HepG2 (cell line): ENCODE measurements around the gene DBNDD1. TPM values are rescaled to one million over a fixed set of nuclear protein-coding genes. Genes with fewer than 3 reads are reported as not detected.
A peak's percentile ranks its signal among the peaks of the same experiment; 100 is the strongest.

Experiments
- AGO2 ChIP-seq: fragments of 200-400 bp; formaldehyde crosslinking; optimal IDR thresholded peaks from 2 replicates; pipeline ENCODE3; 2017; ENCODE audit warnings: mild to moderate bottlenecking, low read depth, low read length, moderate library complexity
- ASH2L ChIP-seq: fragments of 300-600, 200-600 bp; sonication (generic); IDR thresholded peaks from 2 replicates; pipeline ENCODE4 v1.7.0; 2017; ENCODE audit warnings: low read depth, mild to moderate bottlenecking, moderate library complexity, mixed read lengths, low read length; ENCODE audit not compliant: insufficient read length
- ATF3 ChIP-seq: sonication (generic); formaldehyde crosslinking; IDR thresholded peaks from 2 replicates; pipeline ENCODE4 v1.4.0; 2020; ENCODE audit warnings: missing genetic modification reagents
- CREM ChIP-seq, 2 experiments: sonication (generic) in 1 of 2; formaldehyde crosslinking in 1 of 2; IDR thresholded peaks; 2 replicates each; pipeline versions ENCODE4 v1.4.0 to v1.6.1; 2016 to 2020; ENCODE audit warnings: antibody characterized with exemption in 1 of 2, mild to moderate bottlenecking in 1 of 2, missing genetic modification reagents in 1 of 2
- ESRRA ChIP-seq: sonication (generic); formaldehyde crosslinking; IDR thresholded peaks from 2 replicates; pipeline ENCODE4 v1.5.1; 2020; ENCODE audit warnings: mild to moderate bottlenecking, low read depth, missing genetic modification reagents
- HES4 ChIP-seq: sonication (generic); formaldehyde crosslinking; IDR thresholded peaks from 2 replicates; pipeline ENCODE4 v1.9.0; 2021; ENCODE audit warnings: mild to moderate bottlenecking, missing genetic modification reagents, borderline replicate concordance
- KDM1A ChIP-seq: IDR thresholded peaks from 2 replicates; pipeline ENCODE4 v1.6.1; 2016; ENCODE audit warnings: missing compliant biosample characterization
- KDM5A ChIP-seq: fragments of 200-600 bp; sonication (generic); IDR thresholded peaks from 2 replicates; pipeline ENCODE4 v1.7.0; 2018; ENCODE audit warnings: antibody characterized with exemption, mild to moderate bottlenecking, low read length, borderline replicate concordance
- KMT2B ChIP-seq: IDR thresholded peaks from 2 replicates; pipeline ENCODE4 v1.6.1; 2016; ENCODE audit warnings: missing genetic modification reagents, missing compliant biosample characterization
- MTF1 ChIP-seq: sonication (generic); formaldehyde crosslinking; IDR thresholded peaks from 2 replicates; pipeline ENCODE4 v1.5.0; 2020; ENCODE audit warnings: missing genetic modification reagents
- NFYB ChIP-seq: sonication (generic); formaldehyde crosslinking; IDR thresholded peaks from 2 replicates; pipeline ENCODE4 v1.4.0; 2020; ENCODE audit warnings: missing genetic modification reagents
- RERE ChIP-seq: IDR thresholded peaks from 2 replicates; pipeline ENCODE4 v1.6.1; 2016; ENCODE audit warnings: low read depth, missing genetic modification reagents, missing compliant biosample characterization
- SETDB1 ChIP-seq: sonication (generic); formaldehyde crosslinking; IDR thresholded peaks from 2 replicates; pipeline ENCODE4 v1.5.1; 2020; ENCODE audit warnings: missing genetic modification reagents, mild to moderate bottlenecking, borderline replicate concordance
- SP1 ChIP-seq, 2 experiments: fragments of 450-650 bp in 1 of 2; sonication (generic) in 1 of 2; formaldehyde crosslinking in 1 of 2; IDR thresholded peaks; 2 replicates each; pipeline versions ENCODE4 v1.4.0 to v1.6.1; 2016 to 2020; ENCODE audit warnings: missing genetic modification reagents in 1 of 2
- SRSF4 ChIP-seq: fragments of 200-400 bp; formaldehyde crosslinking; IDR thresholded peaks from one replicate; pipeline ENCODE4 v1.6.1; 2018; ENCODE audit warnings: mild to moderate bottlenecking, low read depth, low read length, moderate library complexity; ENCODE audit not compliant: poor library complexity, severe bottlenecking
- STAT5B ChIP-seq: sonication (generic); formaldehyde crosslinking; IDR thresholded peaks from 2 replicates; pipeline ENCODE4 v1.4.0; 2020; ENCODE audit warnings: missing genetic modification reagents
- TCF7 ChIP-seq: sonication (generic); IDR thresholded peaks from 2 replicates; pipeline ENCODE4 v1.6.1; 2016; ENCODE audit warnings: antibody characterized with exemption, low read depth
- YY1 ChIP-seq: IDR thresholded peaks from 2 replicates; pipeline ENCODE4 v1.6.1; 2011; ENCODE audit warnings: low read length, low read depth, moderate library complexity, mild to moderate bottlenecking; ENCODE audit not compliant: insufficient read depth, insufficient replicate concordance
- ZNF235 ChIP-seq: sonication (generic); formaldehyde crosslinking; IDR thresholded peaks from 2 replicates; pipeline ENCODE4 v1.8.1; 2023; ENCODE audit warnings: mild to moderate bottlenecking, missing genetic modification reagents, borderline replicate concordance
- ZNF24 ChIP-seq: fragments of 450-650 bp; IDR thresholded peaks from 2 replicates; pipeline ENCODE4 v1.6.1; 2017; ENCODE audit warnings: antibody characterized with exemption, mild to moderate bottlenecking
- ZNF264 ChIP-seq: sonication (generic); formaldehyde crosslinking; IDR thresholded peaks from 2 replicates; pipeline ENCODE4 v1.4.0; 2020; ENCODE audit warnings: missing genetic modification reagents
- ZNF432 ChIP-seq: sonication (generic); formaldehyde crosslinking; IDR thresholded peaks from 2 replicates; pipeline ENCODE4 v1.5.0; 2020; ENCODE audit warnings: missing genetic modification reagents, mild to moderate bottlenecking, borderline replicate concordance
- ZNF451 ChIP-seq: sonication (generic); formaldehyde crosslinking; IDR thresholded peaks from 2 replicates; pipeline ENCODE4 v1.5.0; 2020; ENCODE audit warnings: mild to moderate bottlenecking, missing genetic modification reagents
- ZNF792 ChIP-seq: IDR thresholded peaks from 2 replicates; pipeline ENCODE4 v1.6.1; 2016
- ZSCAN20 ChIP-seq: sonication (generic); formaldehyde crosslinking; IDR thresholded peaks from 2 replicates; pipeline ENCODE4 v1.4.0; 2020; ENCODE audit warnings: missing genetic modification reagents, mild to moderate bottlenecking, borderline replicate concordance
- polyA plus RNA-seq, 8 experiments: library from polyadenylated mRNA; depleted of rRNA in 3 of 8; stranded (reverse) in 7 of 8; unstranded in 1 of 8; fragments of >200 nt; fragmentation: Illumina TruSeq in 4 of 8; extraction: Trizol in 4 of 8; gene quantifications; 2 replicates each; pipeline versions ENCODE4 v1.2.1 to v1.2.3, GENCODE V29; 2011 to 2016; ENCODE audit warnings: low read depth in 4 of 8, missing spikeins in 1 of 8, mixed read lengths in 1 of 8; ENCODE audit not compliant: insufficient read depth in 1 of 8
- total RNA-seq, 5 experiments: library from RNA; depleted of rRNA; stranded (reverse); fragments of >200 nt; fragmentation: Illumina TruSeq; extraction: Trizol; gene quantifications; 2 replicates each; pipeline ENCODE4 v1.2.3, GENCODE V29; 2016; ENCODE audit warnings: low read depth in 1 of 5

The DBNDD1 gene
- total and polyA plus RNA-seq, 2 of the 13 experiments (the other 11 are each of a cell fraction or from before 2014, with no cell fraction given), result 17.0 to 40.4 TPM

GRCh38 chr16:90022209-90023077 lies 3.2 kb upstream of the DBNDD1 start (continued):
- TF ChIP-seq SRSF4 (no peak), STAT5B (CRISPR knock-in tag) (no peak), ZNF792 (CRISPR knock-in tag) (peak; percentile 82), TCF7 (0 out of 2 replicates have a peak, but pooled peaks have one; percentile 17), KDM1A (CRISPR knock-in tag) (no peak), AGO2 (peak; percentile 81), ASH2L (peak; percentile 56), ATF3 (CRISPR knock-in tag) (peak; percentile 61), RERE (0 out of 2 replicates have a peak, but pooled peaks have one; percentile 12), KMT2B (CRISPR knock-in tag) (peak; percentile 84), MTF1 (no peak), ZNF235 (no peak), SP1 (IDR thresholded peaks at IDR 0.05) (peak; percentile 92), SP1 (CRISPR knock-in tag; IDR thresholded peaks at IDR 0.05) (0 out of 2 replicates have a peak, but pooled peaks have one; percentile 45), KDM5A (peak; percentile 46), ZNF264 (no peak; the same call in 1 of the 2 replicates), ZNF24 (no peak), YY1 (peak; percentile 89), SETDB1 (no peak), ZSCAN20 (0 out of 2 replicates have a peak, but pooled peaks have one; percentile 39), ZNF432 (CRISPR knock-in tag) (no peak), NFYB (CRISPR knock-in tag) (peak; percentile 28), ESRRA (CRISPR knock-in tag) (no peak), CREM (IDR thresholded peaks at IDR 0.05) (no peak; the same call in none of the 2 replicates), CREM (CRISPR knock-in tag; IDR thresholded peaks at IDR 0.05) (no peak; the same call in 1 of the 2 replicates), HES4 (peak; percentile 65; the same call in 1 of the 2 replicates), ZNF451 (no peak; the same call in 1 of the 2 replicates)
